Measurements from ENCODE around the gene ATPAF1.
A peak's percentile ranks its signal among the peaks of the same experiment; 100 is the strongest.
"Not testable (repeated sequence)": the region's sequence is repeated elsewhere in the genome, so short reads cannot be mapped to it uniquely, and the experiment has no call there.

Gene ATPAF1

GRCh38 chr1:46667782-46668760, at the start of gene ATPAF1:
TSS of gene ATPAF1 (minus strand) at chr1:46668364. CDS start at chr1:46668322, 42 bp downstream.
- DNase-seq (ENCODE audit: low spot score) = peak; percentile 67

- no peak for DNase-seq (ENCODE audit: low spot score)
Observed at GRCh38 chr1:46717654-46718053, 49.5 kb upstream of the ATPAF1 start.

- no peak for DNase-seq (ENCODE audit: low spot score)
Observed at GRCh38 chr1:46714976-46715375, 46.8 kb upstream of the ATPAF1 start.

- no peak for DNase-seq (ENCODE audit: low spot score)
Observed at GRCh38 chr1:46708121-46708520, 40.0 kb upstream of the ATPAF1 start.

- DNase-seq (ENCODE audit: low spot score) = no peak
Observed at GRCh38 chr1:46705408-46705807, 37.2 kb upstream of the ATPAF1 start.

GRCh38 chr1:46703927-46704641, 35.9 kb upstream of the ATPAF1 start:
- DNase-seq (ENCODE audit: low spot score) = no peak

- DNase-seq (ENCODE audit: low spot score) = no peak
Observed at GRCh38 chr1:46699666-46700065, 31.5 kb upstream of the ATPAF1 start.

- no peak for DNase-seq (ENCODE audit: low spot score)
Observed at GRCh38 chr1:46697053-46697452, 28.9 kb upstream of the ATPAF1 start.

- DNase-seq (ENCODE audit: low spot score) = not testable (repeated sequence)
Observed at GRCh38 chr1:46694676-46695075, 26.5 kb upstream of the ATPAF1 start.

- DNase-seq (ENCODE audit: low spot score) = no peak
Observed at GRCh38 chr1:46692811-46693770, 24.9 kb upstream of the ATPAF1 start.

- DNase-seq (ENCODE audit: low spot score) = no peak
Observed at GRCh38 chr1:46691997-46692790, 24.0 kb upstream of the ATPAF1 start.

GRCh38 chr1:46690931-46691421, 22.8 kb upstream of the ATPAF1 start:
- no peak for DNase-seq (ENCODE audit: low spot score)

GRCh38 chr1:46689897-46690296, 21.7 kb upstream of the ATPAF1 start:
- no peak for DNase-seq (ENCODE audit: low spot score)

GRCh38 chr1:46689356-46689755, 21.2 kb upstream of the ATPAF1 start:
- DNase-seq (ENCODE audit: low spot score) = no peak

- DNase-seq (ENCODE audit: low spot score) = no peak
Observed at GRCh38 chr1:46687921-46688509, 19.9 kb upstream of the ATPAF1 start.

- no peak for DNase-seq (ENCODE audit: low spot score)
Observed at GRCh38 chr1:46687093-46687659, 19.0 kb upstream of the ATPAF1 start.

GRCh38 chr1:46686255-46686654, 18.1 kb upstream of the ATPAF1 start:
- DNase-seq (ENCODE audit: low spot score) = no peak

- no peak for DNase-seq (ENCODE audit: low spot score)
Observed at GRCh38 chr1:46684670-46685069, 16.5 kb upstream of the ATPAF1 start.

GRCh38 chr1:46682064-46682463, 13.9 kb upstream of the ATPAF1 start:
- DNase-seq (ENCODE audit: low spot score) = no peak

Measured in SW480 (cell line).